ENCODE results near the gene SPTBN5. TPM values are rescaled to one million over a fixed set of nuclear protein-coding genes. Genes with fewer than 3 reads are reported as not detected.

SPTBN5 gene
- total RNA-seq, 4 donors from 2014 or later, result 0.40 to 2.5 (median 1.8) TPM

DNA sequence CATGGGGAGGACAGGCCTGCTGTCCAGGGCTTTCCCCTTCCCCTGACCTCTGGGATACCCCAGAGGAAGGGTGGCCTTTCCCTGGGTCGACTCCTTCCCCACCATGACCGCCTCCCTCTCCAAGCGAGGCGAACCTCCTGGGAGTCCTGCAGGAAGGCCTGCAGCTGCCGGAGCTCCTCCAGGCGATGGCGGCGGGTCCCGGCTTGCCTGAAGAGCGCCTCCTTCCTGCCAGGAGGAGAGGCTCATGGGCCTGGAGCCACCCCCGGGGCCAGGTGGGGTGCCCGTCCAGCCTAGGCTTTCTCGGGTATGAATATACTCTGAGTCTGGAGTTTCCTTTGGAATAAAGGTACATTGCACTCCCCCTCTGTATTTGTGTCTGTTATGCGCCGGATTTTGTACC is 35.1 kb downstream of the SPTBN5 start:
- Histone ChIP-seq H3K9me3 (no peaks in the 10 kb centered on the region), H3K4me3 (replicated peaks in 1 of 3) (no peak overlapping the region), H3K27me3 (no peaks in the 10 kb centered on the region), H3K36me3 (no peaks in the 10 kb centered on the region), H3K27ac (no peak overlapping the region), H3K4me1 (peaks cover 10 to 27% of the 10 kb centered on the region in 2 donors)
- DNase-seq, result no peak
- 90 to 98% methylated on average over 7 to 8 of the region's 15 CpGs for WGBS, 2 donors
- TF ChIP-seq POLR2A (IDR thresholded peaks at IDR 0.05) (no peak), CTCF (IDR thresholded peaks at IDR 0.05) (no peak)
- intact Hi-C loops (cut with DNase I), result no loop called here

- TF ChIP-seq POLR2A (IDR thresholded peaks at IDR 0.05), result no peak
- WGBS, 2 donors, result 60 to 70% methylated on average over 1 to 7 of the region's 9 CpGs
- H3K27me3 ChIP-seq, result no peaks in the 10 kb centered on the region
- intact Hi-C loops (cut with DNase I), result no loop called here
- no peaks in the 10 kb centered on the region for H3K36me3 ChIP-seq
- H3K9me3 ChIP-seq, result no peaks in the 10 kb centered on the region
- H3K27ac ChIP-seq, result no peak overlapping the region
- peak; percentile 64 to 71 for DNase-seq
- H3K4me1 ChIP-seq, result peaks cover 10 to 27% of the 10 kb centered on the region in 2 donors
- H3K4me3 ChIP-seq (replicated peaks in 1 of 3), result no peak overlapping the region
Measured at GRCh38 chr15:41857316-41857715, 36.5 kb downstream of the SPTBN5 start.

DNA sequence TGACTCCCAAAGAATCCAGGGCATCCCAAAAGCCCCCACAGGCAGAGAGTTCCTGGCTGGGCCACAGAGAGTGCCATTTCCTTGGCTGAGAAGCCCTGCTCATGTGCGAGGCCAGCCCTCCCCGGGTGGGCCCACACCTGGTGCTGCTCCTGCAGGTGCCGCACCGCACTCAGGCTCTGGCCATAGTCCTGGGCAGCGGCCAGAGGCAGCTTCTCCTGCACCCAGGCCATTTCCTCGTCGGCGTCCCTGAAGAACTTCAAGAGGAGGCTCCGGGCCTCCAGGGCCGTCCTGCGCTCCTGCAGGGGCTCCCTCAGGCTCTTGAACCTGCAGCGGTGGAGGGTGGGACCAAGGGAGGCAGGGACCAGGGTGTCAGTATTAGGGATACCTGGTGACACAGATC is 37.1 kb downstream of the SPTBN5 start:
- H3K27ac ChIP-seq, result no peak overlapping the region
- H3K36me3 ChIP-seq, result no peaks in the 10 kb centered on the region
- no peaks in the 10 kb centered on the region for H3K9me3 ChIP-seq
- intact Hi-C loops (cut with DNase I), result no loop called here
- TF ChIP-seq CTCF (IDR thresholded peaks at IDR 0.05) (no peak), POLR2A (IDR thresholded peaks at IDR 0.05) (no peak)
- 93 to 94% methylated on average over 7 to 11 of the region's 12 CpGs for WGBS, 2 donors
- H3K4me1 ChIP-seq, result peaks cover 10 to 31% of the 10 kb centered on the region in 2 donors
- H3K27me3 ChIP-seq, result no peaks in the 10 kb centered on the region
- H3K4me3 ChIP-seq (replicated peaks in 1 of 3), result no peak overlapping the region
- DNase-seq, result no peak

GRCh38 chr15:41856262-41856661 is 37.6 kb downstream of the SPTBN5 start:
- Histone ChIP-seq H3K36me3 (no peaks in the 10 kb centered on the region), H3K4me3 (replicated peaks in 1 of 3) (no peak overlapping the region), H3K9me3 (no peaks in the 10 kb centered on the region), H3K27ac (peak overlapping the region in 1 of 3 donors; percentile 7), H3K4me1 (peaks cover 11 to 35% of the 10 kb centered on the region in 2 donors), H3K27me3 (no peaks in the 10 kb centered on the region)
- 93 to 97% methylated on average over 4 to 13 of the region's 17 CpGs for WGBS, 2 donors
- TF ChIP-seq POLR2A (IDR thresholded peaks at IDR 0.05), result no peak
- TF ChIP-seq CTCF (IDR thresholded peaks at IDR 0.05), result no peak
- intact Hi-C loops (cut with DNase I), result no loop called here
- DNase-seq, result no peak

- no peak overlapping the region for H3K4me3 ChIP-seq (replicated peaks in 1 of 3)
- no peak for TF ChIP-seq CTCF (IDR thresholded peaks at IDR 0.05)
- TF ChIP-seq POLR2A (IDR thresholded peaks at IDR 0.05), result no peak
- H3K36me3 ChIP-seq, result no peaks in the 10 kb centered on the region
- H3K27ac ChIP-seq, result no peak overlapping the region
- WGBS, 2 donors, result 55 to 66% methylated on average over 21 to 27 of the region's 30 CpGs
- no peaks in the 10 kb centered on the region for H3K27me3 ChIP-seq
- H3K9me3 ChIP-seq, result no peaks in the 10 kb centered on the region
- peaks cover 14 to 41% of the 10 kb centered on the region in 2 donors for H3K4me1 ChIP-seq
- intact Hi-C loops (cut with DNase I), result no loop called here
- DNase-seq, result peak; percentile 84 to 90
Measured at GRCh38 chr15:41855261-41855961, 38.4 kb downstream of the SPTBN5 start.
